ENCODE results near the gene SLC1A1. TPM values are rescaled to one million over a fixed set of nuclear protein-coding genes. Genes with fewer than 3 reads are reported as not detected.
"Not testable (repeated sequence)": the region's sequence is repeated elsewhere in the genome, so short reads cannot be mapped to it uniquely, and the experiment has no call there.

Gene SLC1A1
- total RNA-seq, 1 donor from 2014 or later = 2.5 TPM

GRCh38 chr9:4536196-4536595 lies 45.9 kb downstream of the SLC1A1 start:
- ATAC-seq (ENCODE audit: poor library complexity); intact Hi-C loops (cut with DNase I); DNase-seq: not testable (repeated sequence)

GRCh38 chr9:4537581-4537980 lies 47.3 kb downstream of the SLC1A1 start:
- DNase-seq (no peak), ATAC-seq (ENCODE audit: poor library complexity) (no peak)
- intact Hi-C loops (cut with DNase I) = no loop called here

GRCh38 chr9:4538107-4538506 lies 47.8 kb downstream of the SLC1A1 start:
- ATAC-seq (ENCODE audit: poor library complexity) (no peak), DNase-seq (no peak)
- intact Hi-C loops (cut with DNase I) = no loop called here

- no peak for DNase-seq
- intact Hi-C loops (cut with DNase I) = no loop called here
- no peak for ATAC-seq (ENCODE audit: poor library complexity)
These were observed 48.4 kb downstream of the SLC1A1 start for GRCh38 chr9:4538621-4539020.

GRCh38 chr9:4540425-4540824 lies 50.2 kb downstream of the SLC1A1 start:
- DNase-seq (no peak), ATAC-seq (ENCODE audit: poor library complexity) (no peak)
- intact Hi-C loops (cut with DNase I) = no loop called here

- intact Hi-C loops (cut with DNase I) = no loop called here
- ATAC-seq (ENCODE audit: poor library complexity) (no peak), DNase-seq (no peak)
These were observed 51.0 kb downstream of the SLC1A1 start for GRCh38 chr9:4541281-4541680.

GRCh38 chr9:4541856-4542255 lies 51.6 kb downstream of the SLC1A1 start:
- intact Hi-C loops (cut with DNase I) = no loop called here
- no peak for ATAC-seq (ENCODE audit: poor library complexity)
- no peak for DNase-seq

- DNase-seq; ATAC-seq (ENCODE audit: poor library complexity); intact Hi-C loops (cut with DNase I): not testable (repeated sequence)
These were observed 54.4 kb downstream of the SLC1A1 start for GRCh38 chr9:4544714-4545113.

- no peak for DNase-seq
- intact Hi-C loops (cut with DNase I) = no loop called here
- ATAC-seq (ENCODE audit: poor library complexity) = no peak
These were observed 56.7 kb downstream of the SLC1A1 start for GRCh38 chr9:4547016-4547415.

- intact Hi-C loops (cut with DNase I) = no loop called here
- ATAC-seq (ENCODE audit: poor library complexity) (peak; percentile 25), DNase-seq (peak; percentile 47)
These were observed 58.8 kb downstream of the SLC1A1 start for GRCh38 chr9:4548811-4549725.

GRCh38 chr9:4549751-4550295 lies 59.6 kb downstream of the SLC1A1 start:
- DNase-seq = no peak
- no peak for ATAC-seq (ENCODE audit: poor library complexity)
- intact Hi-C loops (cut with DNase I) = no loop called here

- ATAC-seq (ENCODE audit: poor library complexity) (no peak), DNase-seq (no peak)
- intact Hi-C loops (cut with DNase I) = no loop called here
These were observed 60.7 kb downstream of the SLC1A1 start for GRCh38 chr9:4550777-4551484.

GRCh38 chr9:4553951-4554381 lies 63.7 kb downstream of the SLC1A1 start:
- ATAC-seq (ENCODE audit: poor library complexity) (no peak), DNase-seq (no peak)
- intact Hi-C loops (cut with DNase I) = no loop called here

GRCh38 chr9:4555236-4555635 lies 65.0 kb downstream of the SLC1A1 start:
- DNase-seq (no peak), ATAC-seq (ENCODE audit: poor library complexity) (no peak)
- intact Hi-C loops (cut with DNase I) = no loop called here

GRCh38 chr9:4558371-4558998 lies 68.2 kb downstream of the SLC1A1 start:
- DNase-seq (no peak), ATAC-seq (ENCODE audit: poor library complexity) (peak; percentile 97)
- intact Hi-C loops (cut with DNase I) = no loop called here

GRCh38 chr9:4559261-4560182 lies 69.3 kb downstream of the SLC1A1 start:
- DNase-seq (no peak), ATAC-seq (ENCODE audit: poor library complexity) (no peak)
- intact Hi-C loops (cut with DNase I) = no loop called here

- intact Hi-C loops (cut with DNase I) = no loop called here
- ATAC-seq (ENCODE audit: poor library complexity) (no peak), DNase-seq (no peak)
These were observed 72.8 kb downstream of the SLC1A1 start for GRCh38 chr9:4563105-4563504.

GRCh38 chr9:4566806-4567205 lies 76.5 kb downstream of the SLC1A1 start:
- intact Hi-C loops (cut with DNase I) = no loop called here
- ATAC-seq (ENCODE audit: poor library complexity) (no peak), DNase-seq (no peak)
